ENCODE data around the gene PPP1R15A.

The PPP1R15A gene

GRCh38 chr19:48852292-48852691 is 19.9 kb upstream of the PPP1R15A start:
- no peak overlapping the region for H3K27ac ChIP-seq (ENCODE audit: low read length)
- no peak for TF ChIP-seq CTCF (IDR thresholded peaks at IDR 0.05; ENCODE audit: borderline replicate concordance, extremely low read depth, low read length, poor library complexity, severe bottlenecking)
- no peak for TF ChIP-seq EZH2 (IDR thresholded peaks at IDR 0.05; ENCODE audit: borderline replicate concordance, low read depth, low read length, severe bottlenecking)
- DNase-seq = no peak
- H3K9ac ChIP-seq (ENCODE audit: low read depth, low read length) = no peak overlapping the region
- H3K79me2 ChIP-seq (ENCODE audit: insufficient read depth, low read length) = no peaks in the 10 kb centered on the region
- H2AFZ ChIP-seq (ENCODE audit: low read depth, low read length) = no peak overlapping the region
- H3K4me3 ChIP-seq (ENCODE audit: low read depth in 1 of 2, low read length in 2 of 2) = no peak overlapping the region
- ATAC-seq (ENCODE audit: insufficient read depth, low read depth) = no peak
- no peaks in the 10 kb centered on the region for H3K4me1 ChIP-seq (ENCODE audit: insufficient read depth, low read length)
- H3K36me3 ChIP-seq (ENCODE audit: insufficient read depth, low read length) = no peaks in the 10 kb centered on the region
- no peaks in the 10 kb centered on the region for H3K9me3 ChIP-seq (ENCODE audit: insufficient read depth, low read length, severe bottlenecking)
- no peak overlapping the region for H3K4me2 ChIP-seq (ENCODE audit: insufficient read depth, low read length)
- H4K20me1 ChIP-seq (ENCODE audit: insufficient read depth, low read length) = no peaks in the 10 kb centered on the region
- no peaks in the 10 kb centered on the region for H3K27me3 ChIP-seq (ENCODE audit: insufficient read depth, low read length, poor library complexity)

- TF ChIP-seq CTCF (IDR thresholded peaks at IDR 0.05; ENCODE audit: borderline replicate concordance, extremely low read depth, low read length, poor library complexity, severe bottlenecking) = no peak
- TF ChIP-seq EZH2 (IDR thresholded peaks at IDR 0.05; ENCODE audit: borderline replicate concordance, low read depth, low read length, severe bottlenecking) = no peak
- Histone ChIP-seq H3K9ac (ENCODE audit: low read depth, low read length) (no peak overlapping the region), H2AFZ (ENCODE audit: low read depth, low read length) (no peak overlapping the region), H3K27ac (ENCODE audit: low read length) (no peak overlapping the region), H4K20me1 (ENCODE audit: insufficient read depth, low read length) (no peaks in the 10 kb centered on the region), H3K9me3 (ENCODE audit: insufficient read depth, low read length, severe bottlenecking) (no peaks in the 10 kb centered on the region), H3K4me1 (ENCODE audit: insufficient read depth, low read length) (no peaks in the 10 kb centered on the region), H3K4me3 (ENCODE audit: low read depth in 1 of 2, low read length in 2 of 2) (no peak overlapping the region), H3K27me3 (ENCODE audit: insufficient read depth, low read length, poor library complexity) (no peaks in the 10 kb centered on the region), H3K79me2 (ENCODE audit: insufficient read depth, low read length) (no peaks in the 10 kb centered on the region), H3K4me2 (ENCODE audit: insufficient read depth, low read length) (no peak overlapping the region), H3K36me3 (ENCODE audit: insufficient read depth, low read length) (no peaks in the 10 kb centered on the region)
- no peak for ATAC-seq (ENCODE audit: insufficient read depth, low read depth)
- DNase-seq = no peak
Measured at GRCh38 chr19:48853483-48853882, 18.7 kb upstream of the PPP1R15A start.

GRCh38 chr19:48854103-48854502 is 18.1 kb upstream of the PPP1R15A start:
- TF ChIP-seq CTCF (IDR thresholded peaks at IDR 0.05; ENCODE audit: borderline replicate concordance, extremely low read depth, low read length, poor library complexity, severe bottlenecking) = no peak
- no peak for TF ChIP-seq EZH2 (IDR thresholded peaks at IDR 0.05; ENCODE audit: borderline replicate concordance, low read depth, low read length, severe bottlenecking)
- Histone ChIP-seq H3K4me3 (ENCODE audit: low read depth in 1 of 2, low read length in 2 of 2) (no peak overlapping the region), H4K20me1 (ENCODE audit: insufficient read depth, low read length) (no peaks in the 10 kb centered on the region), H2AFZ (ENCODE audit: low read depth, low read length) (no peak overlapping the region), H3K27ac (ENCODE audit: low read length) (no peak overlapping the region), H3K79me2 (ENCODE audit: insufficient read depth, low read length) (no peaks in the 10 kb centered on the region), H3K4me2 (ENCODE audit: insufficient read depth, low read length) (no peak overlapping the region), H3K4me1 (ENCODE audit: insufficient read depth, low read length) (no peaks in the 10 kb centered on the region), H3K27me3 (ENCODE audit: insufficient read depth, low read length, poor library complexity) (no peaks in the 10 kb centered on the region), H3K9me3 (ENCODE audit: insufficient read depth, low read length, severe bottlenecking) (no peaks in the 10 kb centered on the region), H3K36me3 (ENCODE audit: insufficient read depth, low read length) (no peaks in the 10 kb centered on the region), H3K9ac (ENCODE audit: low read depth, low read length) (no peak overlapping the region)
- ATAC-seq (ENCODE audit: insufficient read depth, low read depth) (no peak), DNase-seq (no peak)

- Histone ChIP-seq H4K20me1 (ENCODE audit: insufficient read depth, low read length) (no peaks in the 10 kb centered on the region), H3K4me2 (ENCODE audit: insufficient read depth, low read length) (no peak overlapping the region), H3K27me3 (ENCODE audit: insufficient read depth, low read length, poor library complexity) (no peaks in the 10 kb centered on the region), H3K27ac (ENCODE audit: low read length) (no peak overlapping the region), H3K4me3 (ENCODE audit: low read depth in 1 of 2, low read length in 2 of 2) (no peak overlapping the region), H3K4me1 (ENCODE audit: insufficient read depth, low read length) (no peaks in the 10 kb centered on the region), H3K9me3 (ENCODE audit: insufficient read depth, low read length, severe bottlenecking) (no peaks in the 10 kb centered on the region), H3K36me3 (ENCODE audit: insufficient read depth, low read length) (no peaks in the 10 kb centered on the region), H3K79me2 (ENCODE audit: insufficient read depth, low read length) (no peaks in the 10 kb centered on the region), H3K9ac (ENCODE audit: low read depth, low read length) (no peak overlapping the region), H2AFZ (ENCODE audit: low read depth, low read length) (no peak overlapping the region)
- DNase-seq = no peak
- TF ChIP-seq CTCF (IDR thresholded peaks at IDR 0.05; ENCODE audit: borderline replicate concordance, extremely low read depth, low read length, poor library complexity, severe bottlenecking) = no peak
- TF ChIP-seq EZH2 (IDR thresholded peaks at IDR 0.05; ENCODE audit: borderline replicate concordance, low read depth, low read length, severe bottlenecking) = no peak
- no peak for ATAC-seq (ENCODE audit: insufficient read depth, low read depth)
Measured at GRCh38 chr19:48856921-48857320, 15.3 kb upstream of the PPP1R15A start.

Data from DND-41 (cell line).